Prostate gland (tissue), 2 donors: Measurements from ENCODE around the gene RPS28. TPM values are rescaled to one million over a fixed set of nuclear protein-coding genes. Genes with fewer than 3 reads are reported as not detected.
A peak's percentile ranks its signal among the peaks of the same experiment; 100 is the strongest.

ENCODE experiments used
- DNase-seq: peaks from one replicate; pipeline ENCODE4 v3.0.0-alpha.2; 2019; ENCODE audit warnings: low spot score
- H3K27ac ChIP-seq, 2 donors: fragments of 200-600 bp; sonication (generic); 2 replicates each; pipeline ENCODE4 v1.5.1; 2017 to 2019
- H3K27me3 ChIP-seq: fragments of 200-600 bp; sonication (generic); replicated peaks from 2 replicates; pipeline ENCODE4 v1.5.1; 2019; ENCODE audit not compliant: insufficient read depth
- H3K36me3 ChIP-seq, 2 donors: fragments of 200-600 bp; sonication (generic); 1 replicate in 1 of 2; 2 replicates in 1 of 2; pipeline versions ENCODE4 v1.5.1 to v1.8.1; 2017 to 2019
- H3K4me1 ChIP-seq: fragments of 200-600 bp; sonication (generic); replicated peaks from 2 replicates; pipeline ENCODE4 v1.5.1; 2019
- H3K4me3 ChIP-seq, 2 donors: fragments of 200-600 bp; sonication (generic); 2 replicates each; pipeline ENCODE4 v1.5.1; 2017 to 2019
- H3K9me3 ChIP-seq: fragments of 200-600 bp; sonication (generic); 2 replicates; pipeline ENCODE4 v1.5.1; 2017
- POLR2A ChIP-seq: fragments of 450-650 bp; IDR thresholded peaks from one replicate; pipeline ENCODE4 v1.6.1; 2016; ENCODE audit warnings: antibody characterized with exemption, mild to moderate bottlenecking
- POLR2AphosphoS5 ChIP-seq: sonication (generic); formaldehyde crosslinking; IDR thresholded peaks from one replicate; pipeline ENCODE4 v1.6.1; 2017; ENCODE audit warnings: antibody characterized with exemption
- WGBS: methylation state at CpG from one replicate; pipeline ENCODE4 v1.1.5; 2018; 5-methylcytosine and 5-hydroxymethylcytosine counted together
- intact Hi-C: fragments of 100-400 bp; cut with DNase I; formaldehyde crosslinking; loops from one replicate; pipeline ENCODE4 v1.14.2; 2022
- total RNA-seq, 2 donors: library from RNA; depleted of rRNA; stranded (reverse); fragments of >200 nt; gene quantifications; one replicate each; pipeline ENCODE4 v1.1.0, GENCODE V29; 2016
- TF ChIP-seq, protein P1 (sequence below), 4 experiments: fragments of 200-600 bp in 2 of 4; fragments of 450-650 bp in 2 of 4; sonication (generic) in 2 of 4; IDR thresholded peaks; 1 replicate in 3 of 4; 2 replicates in 1 of 4; pipeline ENCODE4 v1.5.1; 2016 to 2019; ENCODE audit warnings: antibody characterized with exemption in 4 of 4, mild to moderate bottlenecking in 2 of 4, moderate library complexity in 2 of 4

RPS28 gene
- total RNA-seq, 2 donors from 2014 or later, result 488 to 498 TPM

DNA sequence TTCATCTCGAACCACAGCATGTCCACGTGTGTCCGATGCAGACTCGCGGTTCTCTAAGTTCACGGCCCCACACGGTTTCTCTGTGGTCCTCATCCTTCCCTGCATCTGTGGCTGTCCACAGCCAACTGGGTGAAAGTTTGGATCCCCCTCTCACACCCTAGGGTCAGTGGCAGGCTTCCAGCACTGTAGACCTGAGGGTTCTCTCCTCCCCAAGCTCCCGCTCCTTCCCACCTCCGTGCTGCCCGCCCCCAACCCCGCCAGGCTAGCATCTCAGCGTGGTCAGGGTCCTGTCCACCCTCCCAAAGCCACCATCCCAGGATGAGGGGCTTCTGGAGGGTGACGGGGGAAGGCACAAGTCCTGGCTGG lies 45.6 kb downstream of the RPS28 start:
- Histone ChIP-seq H3K4me1 (peaks cover 10% of the 10 kb centered on the region), H3K9me3 (no peaks in the 10 kb centered on the region), H3K27me3 (no peaks in the 10 kb centered on the region), H3K4me3 (no peak overlapping the region), H3K27ac (peak overlapping the region in 1 of 2 donors; percentile 37), H3K36me3 (no peaks in the 10 kb centered on the region)
- intact Hi-C loops, result no loop called here
- TF ChIP-seq, protein P1, sequence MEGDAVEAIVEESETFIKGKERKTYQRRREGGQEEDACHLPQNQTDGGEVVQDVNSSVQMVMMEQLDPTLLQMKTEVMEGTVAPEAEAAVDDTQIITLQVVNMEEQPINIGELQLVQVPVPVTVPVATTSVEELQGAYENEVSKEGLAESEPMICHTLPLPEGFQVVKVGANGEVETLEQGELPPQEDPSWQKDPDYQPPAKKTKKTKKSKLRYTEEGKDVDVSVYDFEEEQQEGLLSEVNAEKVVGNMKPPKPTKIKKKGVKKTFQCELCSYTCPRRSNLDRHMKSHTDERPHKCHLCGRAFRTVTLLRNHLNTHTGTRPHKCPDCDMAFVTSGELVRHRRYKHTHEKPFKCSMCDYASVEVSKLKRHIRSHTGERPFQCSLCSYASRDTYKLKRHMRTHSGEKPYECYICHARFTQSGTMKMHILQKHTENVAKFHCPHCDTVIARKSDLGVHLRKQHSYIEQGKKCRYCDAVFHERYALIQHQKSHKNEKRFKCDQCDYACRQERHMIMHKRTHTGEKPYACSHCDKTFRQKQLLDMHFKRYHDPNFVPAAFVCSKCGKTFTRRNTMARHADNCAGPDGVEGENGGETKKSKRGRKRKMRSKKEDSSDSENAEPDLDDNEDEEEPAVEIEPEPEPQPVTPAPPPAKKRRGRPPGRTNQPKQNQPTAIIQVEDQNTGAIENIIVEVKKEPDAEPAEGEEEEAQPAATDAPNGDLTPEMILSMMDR (IDR thresholded peaks at IDR 0.05), result no peak
- TF ChIP-seq POLR2A, result no peak
- TF ChIP-seq POLR2AphosphoS5, result no peak
- WGBS, result 55% methylated on average over 13 of the region's 13 CpGs
- no peak for DNase-seq

DNA sequence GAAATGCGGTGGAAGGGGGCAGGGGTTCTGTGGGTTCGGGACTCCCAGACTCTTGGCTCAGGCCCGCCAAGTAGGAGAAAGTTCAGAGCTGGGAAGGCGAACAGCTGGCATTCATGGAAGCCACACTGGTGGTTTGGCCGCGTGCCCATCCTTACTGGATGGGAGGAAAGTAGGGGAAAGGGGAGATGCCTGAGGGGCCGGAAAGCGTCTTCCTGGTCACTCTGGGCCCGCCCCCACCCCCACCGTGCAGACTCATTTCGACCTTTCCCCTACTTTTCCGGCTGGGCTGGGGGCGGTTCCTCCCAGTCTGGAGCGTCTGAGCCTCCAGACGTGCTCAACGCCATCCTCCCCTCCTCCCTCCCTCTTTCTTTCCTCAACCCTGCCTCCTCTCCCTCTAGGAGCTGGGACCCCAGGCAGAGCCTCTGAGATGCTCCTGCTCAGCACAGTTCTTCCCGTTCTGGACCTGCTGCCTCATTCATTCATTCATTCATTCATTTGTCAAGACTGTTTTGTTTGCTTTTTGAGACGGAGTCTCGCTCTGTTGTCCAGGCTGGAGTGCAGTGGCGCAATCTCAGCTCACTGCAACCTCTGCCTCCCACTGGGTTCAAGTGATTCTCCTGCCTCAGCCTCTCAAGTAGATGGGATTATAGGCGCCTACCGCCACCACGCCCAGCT lies 46.2 kb downstream of the RPS28 start:
- intact Hi-C loops, result no loop called here
- Histone ChIP-seq H3K4me1 (peaks cover 10% of the 10 kb centered on the region), H3K4me3 (no peak overlapping the region), H3K9me3 (no peaks in the 10 kb centered on the region), H3K36me3 (no peaks in the 10 kb centered on the region), H3K27ac (peak overlapping the region in 1 of 2 donors; percentile 37), H3K27me3 (no peaks in the 10 kb centered on the region)
- WGBS, result 21% methylated on average over 23 of the region's 23 CpGs
- peak; percentile 53 for DNase-seq
- TF ChIP-seq POLR2AphosphoS5 (peak; percentile 53), POLR2A (no peak)

DNA sequence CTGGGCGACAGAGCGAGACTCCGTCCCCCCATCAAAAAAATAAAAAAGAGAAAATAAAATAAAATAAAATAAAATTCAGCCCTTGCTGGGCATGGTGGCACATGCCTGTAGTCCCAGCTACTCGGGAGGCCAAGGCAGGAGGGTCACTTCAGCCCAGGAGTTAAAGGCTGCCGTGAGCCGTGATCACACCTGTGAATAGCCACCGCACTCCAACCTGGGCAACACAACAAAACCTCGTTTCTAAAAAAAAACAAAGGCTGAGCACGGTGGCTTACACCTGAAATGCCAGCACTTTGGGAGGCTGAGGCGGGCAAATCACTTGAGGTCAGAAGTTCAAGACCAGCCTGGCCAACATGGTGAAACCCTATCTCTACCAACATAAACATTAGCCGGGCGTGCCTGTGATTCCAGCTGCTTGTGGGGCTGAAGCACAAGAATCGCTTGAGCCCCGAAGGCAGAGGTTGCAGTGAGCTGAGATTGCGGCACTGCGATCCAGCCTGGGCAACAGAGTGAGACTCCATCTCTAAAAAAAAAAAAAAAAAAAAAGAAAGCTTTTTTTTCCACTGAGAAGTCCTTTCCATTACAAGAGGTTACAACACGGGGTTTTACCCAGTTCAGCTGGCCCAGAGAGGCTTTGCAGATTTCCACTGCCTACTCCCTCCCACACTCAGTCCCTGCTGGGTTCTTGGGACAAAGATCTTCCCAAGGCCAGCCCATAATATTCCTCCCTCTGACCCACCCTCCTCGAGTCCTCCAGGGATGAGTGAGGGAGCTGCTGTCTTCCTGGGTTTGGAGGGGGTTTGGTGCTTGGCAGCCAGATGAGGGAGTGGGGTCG lies 49.1 kb downstream of the RPS28 start:
- H3K27ac ChIP-seq, result no peak overlapping the region
- H3K36me3 ChIP-seq, result no peaks in the 10 kb centered on the region
- no peak for DNase-seq

DNA sequence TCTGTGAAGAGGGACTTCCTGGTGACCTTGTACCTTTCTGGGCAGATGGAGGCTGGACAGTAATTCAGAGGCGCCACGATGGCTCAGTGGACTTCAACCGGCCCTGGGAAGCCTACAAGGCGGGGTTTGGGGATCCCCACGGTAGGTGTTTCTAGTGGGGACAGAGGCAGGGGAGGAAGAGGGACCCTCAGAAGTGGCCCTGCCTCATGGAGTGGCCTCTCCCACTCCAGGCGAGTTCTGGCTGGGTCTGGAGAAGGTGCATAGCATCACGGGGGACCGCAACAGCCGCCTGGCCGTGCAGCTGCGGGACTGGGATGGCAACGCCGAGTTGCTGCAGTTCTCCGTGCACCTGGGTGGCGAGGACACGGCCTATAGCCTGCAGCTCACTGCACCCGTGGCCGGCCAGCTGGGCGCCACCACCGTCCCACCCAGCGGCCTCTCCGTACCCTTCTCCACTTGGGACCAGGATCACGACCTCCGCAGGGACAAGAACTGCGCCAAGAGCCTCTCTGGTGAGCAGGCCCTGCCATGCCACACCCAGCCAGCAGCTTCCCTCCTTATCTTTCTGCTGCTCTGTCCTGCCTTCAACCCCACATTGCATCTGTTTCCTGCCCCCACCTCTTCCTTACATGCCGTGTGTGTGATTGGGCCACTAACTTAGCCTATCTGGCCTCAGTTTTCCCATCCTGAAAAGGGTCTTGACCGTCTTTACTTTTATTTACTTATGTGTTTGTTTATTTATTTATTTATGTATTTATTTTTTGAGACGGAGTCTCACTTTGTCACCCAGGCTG lies 49.9 kb downstream of the RPS28 start:
- H3K36me3 ChIP-seq, result no peaks in the 10 kb centered on the region
- DNase-seq, result no peak
- intact Hi-C loops, result no loop called here
- TF ChIP-seq POLR2A, result no peak
- TF ChIP-seq POLR2AphosphoS5, result no peak
- TF ChIP-seq, protein P1 (IDR thresholded peaks at IDR 0.05), result no peak
- H3K4me1 ChIP-seq, result peaks cover 10% of the 10 kb centered on the region
- WGBS, result 85% methylated on average over 20 of the region's 28 CpGs
- H3K9me3 ChIP-seq, result no peaks in the 10 kb centered on the region
- no peak overlapping the region for H3K27ac ChIP-seq
- H3K27me3 ChIP-seq, result no peaks in the 10 kb centered on the region
- H3K4me3 ChIP-seq, result no peak overlapping the region

More for the DNA sequence above, 49.1 kb downstream of the RPS28 start:
- intact Hi-C loops, result no loop called here
- Histone ChIP-seq H3K9me3 (no peaks in the 10 kb centered on the region), H3K4me3 (no peak overlapping the region), H3K27me3 (no peaks in the 10 kb centered on the region), H3K4me1 (peaks cover 10% of the 10 kb centered on the region)
- TF ChIP-seq, protein P1 (IDR thresholded peaks at IDR 0.05), result no peak
- TF ChIP-seq POLR2A (no peak), POLR2AphosphoS5 (no peak)
- WGBS, result 85% methylated on average over 19 of the region's 19 CpGs

Other genes with a start within 250 kb of the RPS28 start
- gene FBN3, start 171.9 kb upstream of the RPS28 start, total RNA-seq, result 1 to 10 TPM; 3.1 to 5.2 TPM
- gene CERS4, start 112.1 kb upstream of the RPS28 start, total RNA-seq, result 100 to 1,000 TPM; 170 to 176 TPM
- 10 to 100 TPM; 50.8 to 91.4 TPM for gene CD320, start 13.1 kb upstream of the RPS28 start, total RNA-seq
- gene NDUFA7, start 121 bp upstream of the RPS28 start, total RNA-seq, result 10 to 100 TPM; 39.6 to 52.6 TPM
- 10 to 100 TPM; 15.4 to 23.8 TPM for gene KANK3, start 21.8 kb downstream of the RPS28 start, total RNA-seq
- 10 to 100 TPM; 25.7 to 26.4 TPM for gene ANGPTL4, start 42.7 kb downstream of the RPS28 start, total RNA-seq
- 100 to 1,000 TPM in 1 of 2 donors, 10 to 100 TPM in 1; 60.7 to 103 TPM for gene RAB11B, start 68.9 kb downstream of the RPS28 start, total RNA-seq
- 100 to 1,000 TPM; 119 to 163 TPM for gene MARCHF2, start 91.8 kb downstream of the RPS28 start, total RNA-seq
- gene HNRNPM, start 123.5 kb downstream of the RPS28 start, total RNA-seq, result 100 to 1,000 TPM; 111 to 147 TPM
- 1 to 10 TPM; 2.4 to 5.3 TPM for gene PRAM1, start 181.1 kb downstream of the RPS28 start, total RNA-seq
- gene ZNF414, start 192.7 kb downstream of the RPS28 start, total RNA-seq, result 10 to 100 TPM; 24.4 to 59.5 TPM